Ovary (tissue), 3 donors: ENCODE measurements around the gene GUCY1A2.

ENCODE experiments used
- CTCF ChIP-seq, 3 donors: fragments of 450-650 bp in 2 of 3; fragments of 200-600 bp in 1 of 3; IDR thresholded peaks; one replicate each; pipeline versions ENCODE4 v1.5.1 to v1.8.0; 2016 to 2022; ENCODE audit warnings: antibody characterized with exemption in 3 of 3, mild to moderate bottlenecking in 1 of 3
- POLR2A ChIP-seq: fragments of 450-650 bp; IDR thresholded peaks from one replicate; pipeline ENCODE4 v1.6.1; 2017; ENCODE audit warnings: antibody characterized with exemption, mild to moderate bottlenecking, moderate library complexity
- donor health status: DM: no; HTN: no; CAD: no.

- TF ChIP-seq CTCF (IDR thresholded peaks at IDR 0.05), result no peak
- TF ChIP-seq POLR2A, result no peak
These were observed 139.2 kb downstream of the GUCY1A2 start for GRCh38 chr11:106879029-106879428.
